ENCODE data around the gene TNPO1. TPM values are rescaled to one million over a fixed set of nuclear protein-coding genes. Genes with fewer than 3 reads are reported as not detected.

Gene TNPO1
- total RNA-seq, 2 experiments from 2014 or later, result 69.6 to 74.7 TPM

- ChIA-PET POLR2A (no interaction called here), CTCF (no interaction called here)
- Histone ChIP-seq H3K36me3 (ENCODE audit: insufficient read depth, low read length) (no peaks in the 10 kb centered on the region), H3K27me3 (ENCODE audit: control insufficient read depth in 1 of 2, insufficient read depth in 2 of 2, low read length in 2 of 2) (peaks cover 0 to 4% of the 10 kb centered on the region in 2 experiments), H3K9me3 (ENCODE audit: control insufficient read depth in 1 of 2, insufficient read depth in 1 of 2, low read length in 2 of 2) (peaks cover 0 to 5% of the 10 kb centered on the region in 2 experiments), H3K4me3 (ENCODE audit: low read length) (no peak overlapping the region), H3K27ac (ENCODE audit: low read depth in 1 of 2, low read length in 2 of 2) (no peak overlapping the region), H3K4me1 (ENCODE audit: insufficient read depth, low read length) (no peaks in the 10 kb centered on the region)
- Mint-ChIP-seq H3K9me3 (no peaks in the 10 kb centered on the region), H3K27me3 (peaks cover 15% of the 10 kb centered on the region), H3K4me1 (ENCODE audit: low read depth) (no peaks in the 10 kb centered on the region), H3K27ac (no peak overlapping the region), H3K4me3 (no peak overlapping the region), H3K36me3 (ENCODE audit: low read depth) (no peaks in the 10 kb centered on the region)
- intact Hi-C loops (cut with DNase I, micrococcal nuclease), result no loop called here
- DNase-seq, result no peak
- TF ChIP-seq CTCF (IDR thresholded peaks at IDR 0.05), result no peak
- ATAC-seq (ENCODE audit: poor library complexity), result no peak
These were observed 32.3 kb upstream of the TNPO1 start for GRCh38 chr5:72784129-72784528.

- Mint-ChIP-seq H3K36me3 (ENCODE audit: low read depth) (no peaks in the 10 kb centered on the region), H3K27ac (no peak overlapping the region), H3K27me3 (peaks cover 22% of the 10 kb centered on the region), H3K4me1 (ENCODE audit: low read depth) (no peaks in the 10 kb centered on the region), H3K9me3 (no peaks in the 10 kb centered on the region), H3K4me3 (no peak overlapping the region)
- ATAC-seq (ENCODE audit: poor library complexity) (no peak), DNase-seq (no peak)
- no peak for TF ChIP-seq CTCF (IDR thresholded peaks at IDR 0.05)
- Histone ChIP-seq H3K9me3 (ENCODE audit: control insufficient read depth in 1 of 2, insufficient read depth in 1 of 2, low read length in 2 of 2) (no peaks in the 10 kb centered on the region), H3K27me3 (ENCODE audit: control insufficient read depth in 1 of 2, insufficient read depth in 2 of 2, low read length in 2 of 2) (peaks cover 0 to 4% of the 10 kb centered on the region in 2 experiments), H3K36me3 (ENCODE audit: insufficient read depth, low read length) (no peaks in the 10 kb centered on the region), H3K4me3 (ENCODE audit: low read length) (no peak overlapping the region), H3K27ac (ENCODE audit: low read depth in 1 of 2, low read length in 2 of 2) (no peak overlapping the region), H3K4me1 (ENCODE audit: insufficient read depth, low read length) (no peaks in the 10 kb centered on the region)
- POLR2A ChIA-PET, result no interaction called here
- intact Hi-C loops (cut with DNase I, micrococcal nuclease), result no loop called here
- CTCF ChIA-PET, result no interaction called here
These were observed 30.7 kb upstream of the TNPO1 start for GRCh38 chr5:72785801-72786200.

- Histone ChIP-seq H3K4me3 (ENCODE audit: low read length) (no peak overlapping the region), H3K27ac (ENCODE audit: low read depth in 1 of 2, low read length in 2 of 2) (no peak overlapping the region), H3K9me3 (ENCODE audit: control insufficient read depth in 1 of 2, insufficient read depth in 1 of 2, low read length in 2 of 2) (no peaks in the 10 kb centered on the region), H3K36me3 (ENCODE audit: insufficient read depth, low read length) (no peaks in the 10 kb centered on the region), H3K27me3 (ENCODE audit: control insufficient read depth in 1 of 2, insufficient read depth in 2 of 2, low read length in 2 of 2) (peaks cover 0 to 4% of the 10 kb centered on the region in 2 experiments), H3K4me1 (ENCODE audit: insufficient read depth, low read length) (no peaks in the 10 kb centered on the region)
- no peak overlapping the region for H3K27ac Mint-ChIP-seq
- peaks cover 27% of the 10 kb centered on the region for H3K27me3 Mint-ChIP-seq
- no peaks in the 10 kb centered on the region for H3K9me3 Mint-ChIP-seq
- intact Hi-C loops (cut with DNase I, micrococcal nuclease), result no loop called here
- DNase-seq (no peak), ATAC-seq (ENCODE audit: poor library complexity) (no peak)
- no peak overlapping the region for H3K4me3 Mint-ChIP-seq
- H3K4me1 Mint-ChIP-seq (ENCODE audit: low read depth), result no peaks in the 10 kb centered on the region
- POLR2A ChIA-PET, result no interaction called here
- no peaks in the 10 kb centered on the region for H3K36me3 Mint-ChIP-seq (ENCODE audit: low read depth)
- TF ChIP-seq CTCF (IDR thresholded peaks at IDR 0.05), result no peak
- CTCF ChIA-PET, result no interaction called here
These were observed 29.8 kb upstream of the TNPO1 start for GRCh38 chr5:72786676-72787075.

All from CD4-positive, alpha-beta T cell (primary cell).